ENCODE measurements around the gene CEBPA.

DNA sequence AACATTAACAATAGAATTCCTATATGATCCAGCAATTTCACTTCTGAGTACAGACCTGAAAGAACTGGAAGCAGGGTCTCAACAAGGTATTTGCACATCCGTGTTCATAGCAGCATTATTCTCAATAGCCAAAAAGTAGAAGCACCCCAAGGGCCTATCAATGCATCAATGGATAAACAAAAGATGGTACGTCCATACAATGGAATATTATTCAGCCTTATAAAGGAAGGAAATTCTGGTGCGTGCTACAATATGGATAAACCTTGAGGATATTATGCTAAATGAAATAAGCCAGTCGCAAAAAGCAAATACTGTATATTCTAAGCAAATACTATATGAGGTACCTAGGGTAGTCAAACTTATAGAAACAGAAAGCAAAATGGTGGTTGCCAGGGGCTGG is 30.8 kb upstream of the CEBPA start:
- TF ChIP-seq EP300 (IDR thresholded peaks at IDR 0.05) (no peak), POLR2A (IDR thresholded peaks at IDR 0.05) (no peak), POLR2AphosphoS5 (IDR thresholded peaks at IDR 0.05) (no peak)
- TF ChIP-seq, protein P1, sequence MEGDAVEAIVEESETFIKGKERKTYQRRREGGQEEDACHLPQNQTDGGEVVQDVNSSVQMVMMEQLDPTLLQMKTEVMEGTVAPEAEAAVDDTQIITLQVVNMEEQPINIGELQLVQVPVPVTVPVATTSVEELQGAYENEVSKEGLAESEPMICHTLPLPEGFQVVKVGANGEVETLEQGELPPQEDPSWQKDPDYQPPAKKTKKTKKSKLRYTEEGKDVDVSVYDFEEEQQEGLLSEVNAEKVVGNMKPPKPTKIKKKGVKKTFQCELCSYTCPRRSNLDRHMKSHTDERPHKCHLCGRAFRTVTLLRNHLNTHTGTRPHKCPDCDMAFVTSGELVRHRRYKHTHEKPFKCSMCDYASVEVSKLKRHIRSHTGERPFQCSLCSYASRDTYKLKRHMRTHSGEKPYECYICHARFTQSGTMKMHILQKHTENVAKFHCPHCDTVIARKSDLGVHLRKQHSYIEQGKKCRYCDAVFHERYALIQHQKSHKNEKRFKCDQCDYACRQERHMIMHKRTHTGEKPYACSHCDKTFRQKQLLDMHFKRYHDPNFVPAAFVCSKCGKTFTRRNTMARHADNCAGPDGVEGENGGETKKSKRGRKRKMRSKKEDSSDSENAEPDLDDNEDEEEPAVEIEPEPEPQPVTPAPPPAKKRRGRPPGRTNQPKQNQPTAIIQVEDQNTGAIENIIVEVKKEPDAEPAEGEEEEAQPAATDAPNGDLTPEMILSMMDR (IDR thresholded peaks at IDR 0.05): no peak

Data from stomach (tissue), 4 donors.